Osteoblast (primary cell): ENCODE data around the gene SPATA31D4. TPM values are rescaled to one million over a fixed set of nuclear protein-coding genes. Genes with fewer than 3 reads are reported as not detected.

Source experiments
- DNase-seq: peaks from one replicate; pipeline ENCODE4 v3.0.0; 2011; ENCODE audit warnings: low spot score, mixed read lengths; ENCODE audit not compliant: insufficient read length; ENCODE audit errors: missing footprints
- H2AFZ ChIP-seq: 2 replicates; pipeline ENCODE4 v1.6.0; 2011; ENCODE audit warnings: mild to moderate bottlenecking, low read length
- H3K27ac ChIP-seq: 2 replicates; pipeline ENCODE4 v1.5.1; 2011; ENCODE audit warnings: mild to moderate bottlenecking, low read depth, low read length, moderate library complexity
- H3K27me3 ChIP-seq: 2 replicates; pipeline ENCODE4 v1.6.0; 2012; ENCODE audit warnings: mild to moderate bottlenecking, control low read depth, inconsistent platforms, low read length, moderate library complexity; ENCODE audit not compliant: insufficient read depth
- H3K36me3 ChIP-seq: 2 replicates; pipeline ENCODE4 v1.5.1; 2011; ENCODE audit warnings: mild to moderate bottlenecking, low read length, control low read depth, moderate library complexity; ENCODE audit not compliant: insufficient read depth
- H3K4me1 ChIP-seq: 2 replicates; pipeline ENCODE4 v1.5.1; 2011; ENCODE audit warnings: mild to moderate bottlenecking, low read length, control low read depth, moderate library complexity; ENCODE audit not compliant: insufficient read depth
- H3K4me2 ChIP-seq: 2 replicates; pipeline ENCODE4 v1.6.0; 2011; ENCODE audit warnings: mild to moderate bottlenecking, low read length; ENCODE audit not compliant: insufficient read depth
- H3K4me3 ChIP-seq: fragments of 200-600 bp; sonication (generic); 3 replicates; pipeline ENCODE4 v1.5.1; 2012; ENCODE audit warnings: mild to moderate bottlenecking, low read length, inconsistent platforms; ENCODE audit not compliant: insufficient read depth
- H3K79me2 ChIP-seq: 2 replicates; pipeline ENCODE4 v1.6.0; 2012; ENCODE audit warnings: mild to moderate bottlenecking, low read length, control low read depth, inconsistent platforms; ENCODE audit not compliant: insufficient read depth
- H3K9me3 ChIP-seq: 2 replicates; pipeline ENCODE4 v1.5.1; 2011; ENCODE audit warnings: low read depth, low read length, control low read depth
- H4K20me1 ChIP-seq: 2 replicates; pipeline ENCODE4 v1.6.0; 2012; ENCODE audit warnings: mild to moderate bottlenecking, low read length, control low read depth; ENCODE audit not compliant: insufficient read depth
- small RNA-seq: library from RNA; depleted of rRNA; stranded (forward); fragments of <200 nt; gene quantifications from one replicate; pipeline ENCODE3, GENCODE V24; 2012
- total RNA-seq: library from RNA; depleted of rRNA; stranded (reverse); fragments of >200 nt; gene quantifications from 2 replicates; pipeline ENCODE4 v1.2.3, GENCODE V29; 2012
- TF ChIP-seq, protein P1 (sequence below): IDR thresholded peaks from 2 replicates; pipeline ENCODE4 v1.5.1; 2011; ENCODE audit warnings: mild to moderate bottlenecking, low read depth, low read length, moderate library complexity; ENCODE audit errors: extremely low read depth

Gene SPATA31D4
- total RNA-seq, 1 donor: not detected

DNA sequence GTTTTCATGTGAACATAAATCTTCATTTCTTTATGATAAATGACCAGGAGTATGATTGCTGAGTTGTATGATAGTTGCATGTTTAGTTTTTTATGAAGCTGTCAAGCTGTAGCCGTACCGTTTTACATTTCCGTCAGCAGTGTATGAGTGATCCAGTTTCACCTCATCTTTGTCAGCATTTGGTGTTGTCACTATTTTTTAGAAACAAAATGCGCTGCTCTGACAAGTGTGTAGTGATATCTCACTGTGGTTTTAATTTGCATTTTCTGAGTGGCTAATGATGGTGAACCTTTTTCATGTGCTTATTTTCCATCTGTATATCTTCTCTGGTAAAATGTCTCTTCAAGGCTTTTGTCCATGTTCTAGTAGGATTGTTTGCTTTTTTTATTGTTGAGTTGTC is 53.7 kb downstream of the SPATA31D4 start:
- H3K4me3 ChIP-seq: no peak overlapping the region
- H3K4me2 ChIP-seq: no peak overlapping the region
- no peak overlapping the region for H2AFZ ChIP-seq
- H4K20me1 ChIP-seq: no peaks in the 10 kb centered on the region
- no peaks in the 10 kb centered on the region for H3K9me3 ChIP-seq
- no peak for DNase-seq
- no peaks in the 10 kb centered on the region for H3K4me1 ChIP-seq
- no peak overlapping the region for H3K27ac ChIP-seq
- TF ChIP-seq, protein P1, sequence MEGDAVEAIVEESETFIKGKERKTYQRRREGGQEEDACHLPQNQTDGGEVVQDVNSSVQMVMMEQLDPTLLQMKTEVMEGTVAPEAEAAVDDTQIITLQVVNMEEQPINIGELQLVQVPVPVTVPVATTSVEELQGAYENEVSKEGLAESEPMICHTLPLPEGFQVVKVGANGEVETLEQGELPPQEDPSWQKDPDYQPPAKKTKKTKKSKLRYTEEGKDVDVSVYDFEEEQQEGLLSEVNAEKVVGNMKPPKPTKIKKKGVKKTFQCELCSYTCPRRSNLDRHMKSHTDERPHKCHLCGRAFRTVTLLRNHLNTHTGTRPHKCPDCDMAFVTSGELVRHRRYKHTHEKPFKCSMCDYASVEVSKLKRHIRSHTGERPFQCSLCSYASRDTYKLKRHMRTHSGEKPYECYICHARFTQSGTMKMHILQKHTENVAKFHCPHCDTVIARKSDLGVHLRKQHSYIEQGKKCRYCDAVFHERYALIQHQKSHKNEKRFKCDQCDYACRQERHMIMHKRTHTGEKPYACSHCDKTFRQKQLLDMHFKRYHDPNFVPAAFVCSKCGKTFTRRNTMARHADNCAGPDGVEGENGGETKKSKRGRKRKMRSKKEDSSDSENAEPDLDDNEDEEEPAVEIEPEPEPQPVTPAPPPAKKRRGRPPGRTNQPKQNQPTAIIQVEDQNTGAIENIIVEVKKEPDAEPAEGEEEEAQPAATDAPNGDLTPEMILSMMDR: no peak
- H3K27me3 ChIP-seq: no peaks in the 10 kb centered on the region
- H3K36me3 ChIP-seq: no peaks in the 10 kb centered on the region
- H3K79me2 ChIP-seq: no peaks in the 10 kb centered on the region

Small RNA genes within 50 kb of the gene (small RNA-seq; reads per million reads assigned to genes)
- not detected for gene RF00189
- not detected for gene RNA5SP287

Other genes with a start within 250 kb of the SPATA31D4 start
- 9.0 and 10.6 TPM in 2 replicates for gene TLE1, start 238.9 kb upstream of the SPATA31D4 start, total RNA-seq
- not detected in 2 replicates for gene SPATA31D3, start 15.1 kb downstream of the SPATA31D4 start, total RNA-seq
- not detected in 2 replicates for gene SPATA31D1, start 60.3 kb downstream of the SPATA31D4 start, total RNA-seq